ENCODE results near the gene ZNF710.

ZNF710 gene

DNA sequence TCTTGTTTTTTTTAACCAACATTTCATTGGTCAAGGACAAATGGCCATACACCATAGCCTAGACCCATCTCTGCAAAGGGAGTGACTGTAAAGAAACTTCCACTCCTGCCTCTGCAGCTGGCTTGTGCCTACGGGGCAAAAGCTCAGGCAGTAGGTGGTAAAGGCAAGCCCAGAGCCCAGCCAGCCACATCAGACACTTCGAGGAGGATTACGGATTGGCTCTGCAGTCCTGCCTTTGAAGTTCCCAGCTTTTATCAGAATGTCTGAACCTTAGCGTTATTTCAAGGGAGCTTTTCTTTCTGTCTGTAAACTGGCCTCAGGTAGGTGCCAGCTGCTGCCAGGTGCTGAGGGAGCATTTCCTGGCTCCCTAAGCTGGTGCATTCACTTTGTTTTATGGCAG, 15.6 kb downstream of the ZNF710 start:
- DNase-seq (ENCODE audit: low read depth in 4 of 4, low spot score in 1 of 4), result no peak

DNA sequence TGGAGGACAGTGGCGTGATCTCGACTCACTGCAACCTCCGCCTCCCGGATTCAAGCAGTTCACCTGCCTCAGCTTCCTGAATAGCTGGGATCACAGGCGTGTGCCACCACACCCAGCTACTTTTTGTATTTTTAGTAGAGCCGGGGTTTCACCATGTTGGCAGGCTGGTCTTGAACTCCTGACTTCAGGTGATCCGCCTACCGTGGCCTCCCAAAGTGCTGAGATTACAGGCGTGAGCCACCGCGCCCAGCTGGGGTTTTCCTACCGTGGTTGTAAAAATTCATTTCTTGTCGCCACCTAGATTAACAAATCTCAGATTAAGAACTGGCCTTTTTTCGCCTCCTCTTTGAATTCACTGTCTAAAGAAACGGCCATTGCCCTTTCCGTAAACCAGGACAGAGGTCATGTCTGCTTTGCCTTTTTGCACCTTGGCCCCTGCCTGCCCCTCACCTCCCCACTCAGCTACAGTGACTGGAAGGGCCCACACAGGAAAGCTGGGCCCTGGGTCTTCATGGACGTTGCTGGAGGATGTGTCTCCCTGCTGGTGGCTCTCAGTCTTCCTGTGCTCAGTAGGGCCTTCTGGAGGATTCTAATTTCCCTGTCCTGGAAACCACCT, 17.2 kb downstream of the ZNF710 start:
- no peak for DNase-seq (ENCODE audit: low read depth in 4 of 4, low spot score in 1 of 4)

DNA sequence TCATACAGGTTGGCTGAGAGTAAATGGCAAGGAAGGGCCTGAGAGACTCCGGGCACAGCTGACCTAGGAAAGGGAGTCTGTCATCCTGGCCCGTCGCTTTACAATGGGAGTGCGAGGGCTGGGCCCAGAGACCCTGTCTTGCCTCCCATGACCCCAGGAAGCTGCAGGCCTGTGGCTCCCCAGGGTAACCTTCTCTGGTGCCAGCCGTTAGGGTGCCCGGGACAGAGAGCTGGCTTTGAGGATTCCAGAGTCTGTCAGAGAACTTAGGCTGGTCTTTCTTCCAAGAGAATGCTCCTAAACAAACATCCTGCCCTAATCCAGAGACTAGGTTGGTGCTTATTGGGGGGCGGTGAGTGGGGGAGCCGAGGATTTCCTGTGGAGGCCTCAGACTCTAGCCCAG, 18.5 kb downstream of the ZNF710 start:
- DNase-seq (ENCODE audit: low read depth in 4 of 4, low spot score in 1 of 4), result no peak

DNA sequence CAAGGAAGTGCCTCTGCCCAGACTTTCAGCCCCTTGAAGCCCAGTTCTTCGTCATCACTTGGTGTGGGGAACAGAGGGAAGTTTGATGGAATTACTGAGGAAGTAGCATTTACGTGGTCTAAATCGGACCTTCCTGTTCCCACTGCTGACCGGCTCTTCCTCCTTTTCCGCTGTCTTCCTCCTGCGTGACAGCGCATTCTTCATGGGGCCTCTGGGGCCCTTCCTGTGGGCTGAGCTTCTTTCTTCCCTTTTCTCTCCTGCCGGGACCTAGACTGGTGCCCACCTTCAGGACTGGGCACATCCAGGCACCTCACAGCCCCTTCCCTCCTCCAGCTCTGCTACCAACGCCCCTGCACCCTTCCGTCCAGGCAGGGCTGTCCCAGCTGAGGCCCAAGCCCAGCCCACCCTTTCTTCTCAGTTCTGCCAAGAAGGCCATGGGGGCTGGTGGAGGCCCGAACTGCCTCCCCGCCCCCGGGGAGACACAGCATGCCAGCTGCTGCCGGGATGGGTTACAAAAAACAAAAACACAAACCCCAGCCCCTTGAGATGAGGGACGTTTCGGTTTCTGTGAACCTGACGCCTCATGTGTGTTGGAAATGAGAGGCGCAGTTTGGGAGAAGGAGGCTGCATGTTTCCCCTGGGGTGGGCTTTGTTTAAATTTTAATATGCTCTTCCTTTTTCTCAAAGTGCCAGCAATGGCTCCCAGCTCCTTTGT, 19.1 kb downstream of the ZNF710 start:
- DNase-seq (ENCODE audit: low read depth in 4 of 4, low spot score in 1 of 4), result no peak

DNA sequence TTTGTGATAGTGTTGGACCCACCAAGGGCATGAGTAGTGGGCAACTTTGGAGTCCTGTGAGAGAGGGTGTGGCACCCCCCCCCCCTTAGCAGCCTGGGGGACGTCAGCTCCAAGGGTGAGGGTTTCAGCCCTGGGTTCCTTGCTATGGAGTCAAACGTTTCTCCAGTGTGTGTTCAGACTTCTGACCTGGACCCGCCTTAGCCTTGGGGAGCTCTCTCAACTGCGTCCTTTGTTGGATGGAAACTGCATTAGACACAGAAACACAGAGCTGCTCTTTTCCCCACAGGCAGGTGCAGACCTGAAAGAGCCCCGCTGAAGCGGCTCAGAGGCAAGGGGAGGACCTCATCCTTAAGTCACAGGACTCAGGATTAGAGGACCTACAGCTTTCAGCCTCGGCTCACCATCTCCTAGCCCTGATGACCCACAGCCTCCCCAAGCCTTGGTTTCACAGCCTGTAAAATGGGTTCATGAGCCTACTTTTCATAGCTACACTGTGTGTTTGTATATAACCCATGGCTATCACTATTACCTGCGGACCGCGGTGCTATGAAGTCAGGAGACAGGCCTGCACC, 19.9 kb downstream of the ZNF710 start:
- DNase-seq (ENCODE audit: low read depth in 4 of 4, low spot score in 1 of 4), result no peak

DNA sequence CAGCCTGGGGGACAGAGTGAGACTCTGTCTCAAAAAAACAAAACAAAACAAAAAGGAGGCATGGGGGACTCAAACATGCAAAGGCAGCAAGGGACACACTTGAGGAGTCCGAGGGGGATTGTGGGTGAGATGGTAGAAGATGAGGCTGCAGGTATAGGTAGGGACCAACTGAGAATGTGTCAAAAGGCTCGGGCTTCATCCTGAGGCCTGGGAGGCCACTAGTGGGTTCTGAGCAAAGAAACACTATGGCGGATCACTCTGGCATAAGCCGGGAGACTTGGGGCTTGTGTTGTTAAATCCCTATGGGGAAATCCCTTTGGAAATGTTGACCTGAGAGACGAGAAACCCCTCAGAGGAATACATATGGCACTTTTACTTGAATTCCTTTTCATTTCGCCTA, 21.2 kb downstream of the ZNF710 start:
- no peak for DNase-seq (ENCODE audit: low read depth in 4 of 4, low spot score in 1 of 4)

DNA sequence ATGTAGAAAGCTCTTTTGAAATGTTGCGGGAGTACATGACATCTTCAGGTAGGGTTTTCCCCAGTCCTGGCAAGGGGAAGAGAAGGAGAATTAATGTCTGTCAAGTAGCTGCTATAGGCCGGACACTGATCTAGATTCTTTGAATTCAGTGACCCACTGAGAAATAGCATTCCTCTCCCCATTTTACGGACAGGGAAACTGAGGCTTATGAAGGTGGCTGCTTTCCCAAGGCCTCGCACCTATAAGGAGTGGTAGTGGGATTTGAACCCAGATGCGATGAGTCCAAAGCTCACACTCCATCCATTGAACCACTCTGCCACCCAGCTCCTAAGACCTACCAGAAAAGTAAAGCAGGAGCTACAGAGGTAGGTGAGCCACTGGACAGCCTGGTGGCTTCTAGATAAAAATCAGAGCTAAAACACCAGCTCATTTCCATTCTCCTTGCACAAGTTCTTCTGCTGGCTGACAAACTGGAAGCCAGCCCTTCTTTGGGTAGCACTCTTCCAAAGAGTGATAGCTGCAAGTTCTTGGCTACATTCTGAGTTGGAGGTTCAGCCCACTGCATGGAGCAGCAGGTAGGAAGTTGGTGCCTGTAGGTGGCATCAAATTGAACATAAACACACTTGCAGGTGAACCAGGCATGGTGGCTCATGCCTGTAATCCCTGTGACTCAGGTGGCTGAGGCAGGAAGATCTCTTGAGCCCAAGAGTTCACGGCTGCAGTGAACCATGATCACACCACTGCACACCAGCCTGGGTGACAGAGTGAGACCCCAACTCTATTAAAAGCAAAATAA, 22.0 kb downstream of the ZNF710 start:
- DNase-seq (ENCODE audit: low read depth in 4 of 4, low spot score in 1 of 4), result no peak

DNA sequence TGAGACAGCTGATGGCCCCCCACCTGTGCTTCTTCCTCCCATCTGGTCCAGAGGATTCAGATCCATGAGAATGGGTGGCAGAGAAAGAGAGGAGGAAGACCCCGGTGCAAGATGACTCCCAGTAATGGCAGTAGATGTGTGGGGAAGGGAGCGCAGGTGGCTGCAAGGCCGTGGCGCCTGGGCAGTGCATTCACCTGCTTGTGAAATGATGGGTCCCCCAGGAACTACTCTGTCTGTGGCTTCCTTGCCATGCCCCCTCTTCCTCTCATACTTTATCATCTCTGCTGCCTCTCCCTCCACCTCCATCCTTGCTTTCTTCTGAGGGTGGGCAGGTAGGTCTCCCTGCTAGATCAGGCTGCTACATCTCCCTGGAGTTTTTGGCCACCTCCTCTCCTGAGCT, 23.3 kb downstream of the ZNF710 start:
- no peak for DNase-seq (ENCODE audit: low read depth in 4 of 4, low spot score in 1 of 4)

DNA sequence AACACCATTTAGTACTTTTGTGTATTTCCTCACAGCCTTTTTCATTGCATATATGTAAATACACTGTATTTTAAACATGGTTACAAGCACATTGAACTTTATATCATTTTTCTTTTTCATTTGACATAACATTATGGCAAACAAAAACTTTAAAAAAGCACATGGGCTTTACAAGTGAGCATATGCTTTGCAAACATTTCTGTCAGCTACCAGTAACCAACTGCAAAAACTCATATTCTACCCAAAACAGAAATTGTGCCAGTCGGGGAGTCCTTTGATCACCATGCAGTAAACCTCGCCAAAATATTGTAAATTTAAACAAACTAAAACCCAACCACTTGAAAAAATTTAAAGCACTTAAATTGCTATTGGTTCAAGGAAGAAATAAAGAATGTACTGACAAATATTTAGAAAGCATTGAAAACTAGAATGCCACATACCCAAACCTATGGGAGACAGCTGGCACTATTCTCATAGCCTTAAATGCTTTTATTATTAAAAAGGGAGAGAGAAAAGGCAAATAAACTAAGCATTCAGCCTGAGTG, 24.4 kb downstream of the ZNF710 start:
- DNase-seq (ENCODE audit: low read depth in 4 of 4, low spot score in 1 of 4), result no peak

DNA sequence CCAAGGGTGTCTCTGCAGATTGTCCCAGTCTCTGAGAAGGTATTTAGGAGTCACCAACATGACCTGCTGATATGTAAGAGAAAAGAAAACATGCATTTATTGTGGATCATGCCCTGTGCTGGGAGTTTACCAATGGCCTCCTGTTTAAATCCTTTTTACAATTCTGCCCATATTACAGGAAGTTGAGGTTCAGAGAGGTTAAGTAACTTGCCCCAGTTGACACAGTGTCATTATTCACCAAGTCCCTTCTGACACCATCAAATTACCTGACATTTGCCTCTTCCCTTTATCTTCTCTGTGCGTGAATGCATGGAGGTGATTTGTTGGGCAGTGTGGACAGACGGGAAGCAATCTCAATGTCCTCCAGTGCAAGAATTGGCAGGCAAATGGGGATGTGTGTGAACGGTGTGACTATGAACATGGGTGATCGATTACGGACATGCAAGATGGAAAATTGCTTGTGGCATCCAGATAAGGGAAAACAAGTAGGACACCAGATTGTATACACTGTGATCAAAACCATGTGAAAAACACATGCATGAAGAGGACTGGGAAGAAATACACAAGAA, 27.3 kb downstream of the ZNF710 start:
- DNase-seq (ENCODE audit: low read depth in 4 of 4, low spot score in 1 of 4), result no peak

DNA sequence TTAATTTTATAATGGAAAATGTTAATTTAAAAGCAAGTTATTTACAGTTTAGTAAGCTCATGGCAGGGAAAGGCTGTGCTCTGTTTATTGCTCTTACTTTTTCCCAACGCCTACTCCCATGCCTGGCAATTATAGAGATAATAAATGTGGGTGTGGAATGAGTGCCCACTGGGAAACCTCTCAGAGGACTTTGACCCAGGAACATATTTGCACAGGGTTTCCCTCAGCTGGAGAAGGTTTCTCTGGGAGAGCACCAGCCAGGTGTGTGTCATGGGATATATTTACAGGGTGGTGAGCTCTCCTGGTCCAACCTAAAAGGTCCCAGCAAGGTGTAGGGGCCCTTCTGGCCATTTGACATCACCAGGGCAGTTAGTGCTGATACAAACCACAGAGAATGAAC, 27.9 kb downstream of the ZNF710 start:
- DNase-seq (ENCODE audit: low read depth in 4 of 4, low spot score in 1 of 4), result no peak

DNA sequence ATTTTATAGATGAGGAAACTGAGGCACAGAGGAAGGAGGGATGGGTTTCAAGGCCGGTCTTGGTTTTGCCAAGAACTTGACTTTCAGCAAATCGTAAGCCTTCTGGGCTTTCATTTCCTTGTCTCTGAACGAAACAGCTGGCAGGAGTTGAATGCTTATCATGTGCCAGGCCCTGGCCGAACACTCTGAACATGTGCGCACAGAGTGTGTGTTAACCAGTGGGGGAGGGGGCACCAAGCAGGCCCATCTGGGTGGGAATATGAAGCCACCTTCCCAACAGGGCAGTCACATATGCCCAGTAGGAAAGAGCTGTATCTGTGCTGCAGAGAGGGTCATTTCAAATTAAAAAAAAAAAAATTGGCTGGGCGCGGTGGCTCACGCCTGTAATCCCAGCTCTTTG, 29.3 kb downstream of the ZNF710 start:
- DNase-seq (ENCODE audit: low read depth in 4 of 4, low spot score in 1 of 4), result no peak

DNA sequence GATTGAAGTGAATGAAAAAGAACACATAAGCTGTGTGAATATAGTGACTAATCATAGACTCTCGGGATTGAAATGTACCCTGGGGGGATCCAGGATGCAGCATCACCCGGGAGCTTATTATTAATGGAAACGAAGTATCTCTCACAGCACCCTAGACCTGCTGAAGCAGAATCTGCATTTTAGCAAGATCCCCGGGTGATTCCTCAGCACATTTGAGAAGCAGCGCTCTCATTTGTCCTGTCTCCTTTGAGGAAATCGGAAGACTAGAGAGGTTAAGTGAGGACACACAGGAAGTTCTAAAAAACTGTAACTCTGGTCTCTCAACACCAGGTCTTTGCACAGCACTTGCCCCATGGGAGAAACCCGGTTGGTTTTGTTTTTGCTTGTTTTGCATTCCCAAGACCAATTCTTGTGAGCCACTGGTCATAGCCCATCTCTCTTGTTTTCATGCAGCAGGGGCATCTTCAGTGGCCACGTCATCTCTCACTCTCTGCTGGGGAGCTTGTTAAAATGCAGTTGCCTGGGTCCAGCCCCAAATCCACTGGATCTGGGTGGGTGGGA, 30.2 kb downstream of the ZNF710 start:
- no peak for DNase-seq (ENCODE audit: low read depth in 4 of 4, low spot score in 1 of 4)

DNA sequence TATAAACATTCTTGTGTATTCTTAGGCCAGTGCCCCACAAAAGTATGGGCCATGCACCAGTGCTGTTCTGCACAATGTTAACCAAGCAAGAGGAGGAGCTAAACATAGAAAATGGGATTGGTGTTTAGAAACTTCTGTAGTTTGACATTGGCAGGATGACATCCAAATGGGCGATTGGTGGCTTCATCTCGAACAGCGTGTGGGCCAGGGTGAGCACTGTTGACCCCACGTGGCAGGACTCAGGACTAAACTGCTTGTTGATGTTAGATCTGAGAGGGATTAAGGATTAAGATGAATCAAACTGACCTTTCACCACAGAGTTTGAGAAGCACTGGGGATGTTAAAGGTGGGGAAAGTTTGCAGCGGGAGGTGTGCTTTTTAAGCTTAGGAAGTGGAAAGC, 31.9 kb downstream of the ZNF710 start:
- no peak for DNase-seq (ENCODE audit: low read depth in 4 of 4, low spot score in 1 of 4)

DNA sequence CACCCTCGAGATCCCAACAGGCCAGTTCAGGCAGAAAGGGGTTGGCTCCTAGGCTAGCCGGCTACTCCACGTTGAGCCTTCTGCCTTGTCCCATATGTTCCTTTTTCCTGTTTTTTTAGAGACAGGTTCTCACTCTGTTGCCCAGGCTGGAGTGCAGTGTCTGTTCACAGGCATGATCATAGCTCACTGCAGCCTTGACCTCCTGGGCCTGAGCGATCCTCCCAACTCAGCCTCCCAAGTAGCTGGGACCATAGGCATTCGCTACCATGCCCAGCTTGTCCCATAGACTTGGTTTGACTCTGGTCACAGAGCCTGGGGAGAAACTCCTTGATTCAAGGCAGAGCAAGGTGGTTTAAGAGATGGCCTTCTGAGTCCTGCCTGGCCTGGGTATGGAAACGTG, 32.3 kb downstream of the ZNF710 start:
- no peak for DNase-seq (ENCODE audit: low read depth in 4 of 4, low spot score in 1 of 4)

DNA sequence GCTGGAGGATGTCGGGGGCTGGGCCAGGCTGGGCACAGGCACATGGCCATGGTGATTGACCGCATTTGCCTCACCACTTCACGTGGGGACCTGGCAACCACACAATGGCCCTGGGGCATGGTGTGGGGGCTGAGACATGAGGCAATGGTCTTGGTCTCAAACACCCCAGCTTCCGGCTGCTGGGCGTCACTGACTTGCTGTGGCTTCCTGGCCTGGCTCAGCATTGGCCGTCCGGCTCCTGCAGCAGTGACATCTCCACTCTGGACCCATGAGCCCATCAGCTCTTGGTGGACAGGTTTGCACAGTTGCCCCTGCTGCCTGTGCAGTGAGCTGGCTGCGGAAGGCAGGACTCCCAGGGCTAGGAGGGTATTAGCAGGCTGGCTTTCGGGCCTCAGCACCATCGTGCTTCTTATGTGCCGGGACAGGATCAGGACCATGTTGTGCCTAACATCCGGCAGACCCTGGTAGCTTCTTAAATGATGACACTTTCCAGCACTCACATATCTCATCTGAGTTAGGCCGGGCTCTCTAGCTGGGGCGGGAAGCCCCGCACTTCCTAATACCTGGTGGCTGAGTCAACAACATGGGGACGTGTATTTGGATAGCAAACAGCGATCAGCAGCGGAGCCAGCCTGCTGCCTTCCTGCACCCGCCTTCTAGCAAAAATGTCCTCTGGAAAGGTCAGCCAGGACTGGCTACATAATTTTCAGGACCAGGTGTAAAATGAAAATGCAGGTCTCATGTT, 34.1 kb downstream of the ZNF710 start:
- no peak for DNase-seq (ENCODE audit: low read depth in 4 of 4, low spot score in 1 of 4)

DNA sequence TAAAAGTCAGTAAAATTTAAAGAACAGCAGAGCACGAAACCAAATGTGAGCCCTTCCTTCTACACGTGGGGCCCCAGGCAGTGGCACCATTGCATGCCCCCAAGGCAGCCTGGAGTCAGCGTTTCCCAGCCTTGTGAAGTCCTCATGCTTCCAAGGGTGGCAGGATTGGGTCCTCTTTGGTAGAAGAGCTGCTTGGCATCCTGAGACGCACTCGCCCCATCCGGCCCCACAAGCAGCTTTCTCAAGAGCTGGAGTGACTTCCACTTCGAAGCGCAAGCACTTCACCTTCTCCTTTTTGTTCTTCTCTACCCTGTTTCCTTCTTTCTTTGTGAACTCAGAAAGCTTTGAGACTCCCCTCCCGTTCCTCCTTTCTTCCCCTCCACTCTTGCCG, 34.7 kb downstream of the ZNF710 start:
- DNase-seq (ENCODE audit: low read depth in 4 of 4, low spot score in 1 of 4), result no peak

DNA sequence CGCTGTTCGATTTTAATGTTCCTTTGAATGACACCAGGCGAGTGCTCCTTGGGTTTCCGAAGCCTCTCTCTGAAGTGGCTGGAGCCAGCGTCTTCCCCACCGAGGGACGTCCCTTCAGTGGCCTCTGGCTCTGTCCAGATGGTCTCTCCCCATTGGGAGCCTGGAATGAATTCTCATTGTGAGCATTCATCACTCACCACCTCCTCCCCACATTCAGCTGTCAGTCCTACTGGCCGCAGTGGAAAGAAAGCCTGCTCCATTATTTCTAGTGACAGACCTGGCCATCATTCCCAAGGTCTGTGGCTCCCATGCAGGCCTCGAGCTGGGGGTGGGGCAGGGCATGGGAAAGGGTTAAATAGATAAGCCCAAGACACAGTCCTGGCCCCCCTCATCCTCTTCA, 35.2 kb downstream of the ZNF710 start:
- no peak for DNase-seq (ENCODE audit: low read depth in 4 of 4, low spot score in 1 of 4)

DNA sequence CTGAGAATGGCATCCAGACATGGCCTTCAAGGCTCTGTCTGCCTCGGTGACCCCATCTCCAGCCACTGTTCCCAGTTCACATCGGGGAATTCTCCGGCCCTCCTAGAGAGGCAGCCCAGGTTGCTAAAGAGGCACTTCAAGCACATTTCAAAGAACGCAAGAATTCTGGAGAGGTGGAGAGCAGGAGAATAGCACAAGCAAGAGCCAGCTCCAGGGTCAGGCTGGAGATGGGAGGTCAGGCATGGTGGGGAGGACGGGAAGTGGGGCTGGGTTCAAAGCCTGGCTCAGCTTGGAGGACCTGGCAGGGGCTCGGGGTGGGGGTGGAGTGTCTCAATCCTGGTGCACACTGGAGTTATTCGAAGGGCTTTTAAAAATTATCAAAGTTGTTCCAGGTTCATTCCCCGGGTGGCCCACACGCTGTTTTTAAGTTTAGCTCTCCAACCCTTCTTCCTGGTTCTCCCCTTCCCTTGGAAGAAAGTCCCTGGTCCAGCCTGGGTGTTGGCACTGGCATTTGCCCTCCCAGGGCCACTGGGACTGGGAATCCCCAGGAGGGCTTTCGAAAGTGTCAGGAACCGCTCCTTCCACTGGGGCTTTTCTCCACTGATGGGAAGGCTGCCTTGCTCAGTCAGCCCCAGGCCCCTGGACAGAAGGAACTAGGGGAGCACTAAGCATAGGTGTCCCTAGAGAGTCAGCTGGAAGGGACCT, 35.8 kb downstream of the ZNF710 start:
- no peak for DNase-seq (ENCODE audit: low read depth in 4 of 4, low spot score in 1 of 4)

DNA sequence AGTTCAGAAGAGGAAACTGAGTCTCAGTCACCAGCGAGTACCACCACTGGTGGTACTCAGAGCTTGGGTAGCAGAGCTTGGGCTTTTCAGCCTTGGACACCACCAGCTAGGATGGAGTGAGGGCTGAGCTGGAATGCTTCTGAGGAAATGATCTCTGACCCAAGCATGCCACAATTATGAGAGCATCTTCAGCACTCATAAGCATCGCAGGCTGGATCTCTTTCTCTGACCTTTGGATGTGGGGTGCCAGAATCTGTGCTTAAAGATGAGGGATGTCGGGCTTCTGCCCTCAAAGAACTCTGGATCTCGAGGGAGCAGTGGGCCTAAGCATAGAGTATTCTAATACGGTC, 36.4 kb downstream of the ZNF710 start:
- DNase-seq (ENCODE audit: low read depth in 4 of 4, low spot score in 1 of 4), result no peak
